Measurements from ENCODE around the gene ZBTB42.

Gene ZBTB42

DNA sequence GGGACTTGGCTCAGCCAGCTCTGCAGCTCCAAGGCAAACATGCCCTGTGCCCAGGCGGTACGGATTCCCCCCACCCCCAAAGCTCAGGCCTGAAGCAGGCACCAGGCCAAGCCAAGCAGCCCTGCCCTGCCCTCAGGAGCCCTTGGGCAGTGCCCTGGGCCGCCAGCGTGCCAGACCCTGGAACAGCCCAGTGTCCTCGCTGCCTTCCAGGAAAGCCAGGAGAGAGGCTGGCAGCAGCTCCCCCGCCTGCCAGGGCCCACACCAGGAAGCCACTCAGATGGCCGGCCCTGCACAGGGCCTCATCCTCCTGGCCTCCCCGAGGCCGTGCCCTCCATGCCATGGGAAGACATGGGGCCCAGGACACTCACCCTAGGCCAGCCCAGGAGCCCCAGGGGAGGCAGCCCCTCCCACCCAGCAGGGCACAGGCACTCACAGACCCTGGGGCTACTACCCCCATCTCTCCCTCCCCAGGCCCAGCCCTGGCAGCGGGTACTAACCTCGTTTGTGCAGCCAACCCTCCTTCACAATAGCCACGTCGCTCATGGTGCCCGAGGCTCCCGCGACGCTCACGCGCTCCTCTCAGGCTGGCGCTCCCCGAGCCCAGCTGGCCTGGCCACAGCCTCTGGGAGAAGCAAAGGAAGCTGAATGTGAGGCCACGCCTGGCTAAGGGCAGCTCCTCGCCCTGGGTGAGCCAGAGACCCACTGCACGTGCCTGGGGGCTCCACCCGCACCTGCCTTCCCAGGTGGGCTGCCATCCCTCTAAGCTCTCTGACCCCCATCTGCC lies 8.6 kb upstream of the ZBTB42 start:
- Mint-ChIP-seq H3K9me3 (no peaks in the 10 kb centered on the region), H3K4me3 (no peak overlapping the region), H3K27ac (no peak overlapping the region), H3K36me3 (ENCODE audit: low read depth) (no peaks in the 10 kb centered on the region), H3K4me1 (peaks cover 40% of the 10 kb centered on the region), H3K27me3 (ENCODE audit: low read depth, poor library complexity) (no peaks in the 10 kb centered on the region)
- TF ChIP-seq, protein P1, sequence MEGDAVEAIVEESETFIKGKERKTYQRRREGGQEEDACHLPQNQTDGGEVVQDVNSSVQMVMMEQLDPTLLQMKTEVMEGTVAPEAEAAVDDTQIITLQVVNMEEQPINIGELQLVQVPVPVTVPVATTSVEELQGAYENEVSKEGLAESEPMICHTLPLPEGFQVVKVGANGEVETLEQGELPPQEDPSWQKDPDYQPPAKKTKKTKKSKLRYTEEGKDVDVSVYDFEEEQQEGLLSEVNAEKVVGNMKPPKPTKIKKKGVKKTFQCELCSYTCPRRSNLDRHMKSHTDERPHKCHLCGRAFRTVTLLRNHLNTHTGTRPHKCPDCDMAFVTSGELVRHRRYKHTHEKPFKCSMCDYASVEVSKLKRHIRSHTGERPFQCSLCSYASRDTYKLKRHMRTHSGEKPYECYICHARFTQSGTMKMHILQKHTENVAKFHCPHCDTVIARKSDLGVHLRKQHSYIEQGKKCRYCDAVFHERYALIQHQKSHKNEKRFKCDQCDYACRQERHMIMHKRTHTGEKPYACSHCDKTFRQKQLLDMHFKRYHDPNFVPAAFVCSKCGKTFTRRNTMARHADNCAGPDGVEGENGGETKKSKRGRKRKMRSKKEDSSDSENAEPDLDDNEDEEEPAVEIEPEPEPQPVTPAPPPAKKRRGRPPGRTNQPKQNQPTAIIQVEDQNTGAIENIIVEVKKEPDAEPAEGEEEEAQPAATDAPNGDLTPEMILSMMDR (IDR thresholded peaks at IDR 0.05), result no peak
- DNase-seq, result no peak

DNA sequence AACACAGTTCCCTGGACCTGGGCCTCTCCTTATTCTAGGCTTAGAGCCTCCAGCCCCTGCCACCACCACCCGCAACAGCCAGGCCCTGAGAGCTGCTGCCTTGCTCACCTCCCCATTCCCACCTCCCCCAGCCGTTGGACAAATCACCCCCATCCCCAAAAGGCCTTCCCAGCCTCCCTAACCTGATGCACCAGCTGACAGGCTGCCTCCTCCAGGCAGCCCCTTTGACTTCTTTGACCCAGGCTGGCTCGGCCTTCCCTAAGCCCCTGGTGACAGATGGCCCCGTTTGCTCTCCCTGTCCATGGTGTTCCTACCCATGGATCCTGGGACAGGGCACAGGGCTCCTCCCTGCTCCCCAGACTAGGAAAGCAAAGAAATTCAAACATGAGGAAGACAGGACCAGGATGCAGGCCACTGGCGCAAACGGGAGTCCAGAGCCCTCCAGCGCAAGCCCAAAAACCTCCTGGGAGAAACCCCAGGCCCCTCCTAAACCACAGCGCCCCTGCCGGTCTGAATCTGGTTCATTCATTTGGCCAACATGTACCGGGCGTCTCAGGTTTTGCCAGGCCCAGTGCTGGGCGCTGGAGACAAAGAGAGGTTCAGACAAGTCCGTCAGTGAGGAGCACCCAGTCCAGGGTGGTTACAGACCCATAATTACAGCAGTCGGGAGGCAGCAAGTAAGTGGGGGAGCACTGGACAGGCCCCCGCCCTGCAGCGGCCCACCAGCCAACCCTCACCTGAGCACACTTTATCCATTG lies 7.8 kb upstream of the ZBTB42 start:
- Mint-ChIP-seq H3K36me3 (ENCODE audit: low read depth) (no peaks in the 10 kb centered on the region), H3K4me1 (peaks cover 47% of the 10 kb centered on the region), H3K4me3 (peak overlapping the region; percentile 90), H3K9me3 (no peaks in the 10 kb centered on the region), H3K27me3 (ENCODE audit: low read depth, poor library complexity) (no peaks in the 10 kb centered on the region), H3K27ac (peak overlapping the region; percentile 72)
- peak; percentile 56 for DNase-seq
- TF ChIP-seq, protein P1 (IDR thresholded peaks at IDR 0.05), result peak; percentile 35

DNA sequence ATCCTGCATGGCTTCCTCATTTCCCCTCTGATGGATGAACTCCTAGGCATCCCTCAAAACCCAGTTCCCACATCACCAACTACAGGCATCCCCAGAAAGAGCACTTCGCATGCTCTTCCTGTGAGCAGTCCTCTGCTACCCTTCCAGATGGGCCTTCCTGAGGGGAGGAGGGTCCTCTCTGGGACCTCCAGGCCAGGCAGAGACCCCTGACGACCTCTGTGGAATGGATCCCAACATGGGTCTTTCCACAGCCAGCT lies 7.3 kb upstream of the ZBTB42 start:
- H3K4me3 Mint-ChIP-seq, result peak overlapping the region; percentile 90
- no peak for DNase-seq
- no peaks in the 10 kb centered on the region for H3K9me3 Mint-ChIP-seq
- H3K4me1 Mint-ChIP-seq, result peaks cover 50% of the 10 kb centered on the region
- H3K27ac Mint-ChIP-seq, result peak overlapping the region; percentile 72
- TF ChIP-seq, protein P1 (IDR thresholded peaks at IDR 0.05), result no peak
- peaks cover 2% of the 10 kb centered on the region for H3K27me3 Mint-ChIP-seq (ENCODE audit: low read depth, poor library complexity)
- H3K36me3 Mint-ChIP-seq (ENCODE audit: low read depth), result no peaks in the 10 kb centered on the region

DNA sequence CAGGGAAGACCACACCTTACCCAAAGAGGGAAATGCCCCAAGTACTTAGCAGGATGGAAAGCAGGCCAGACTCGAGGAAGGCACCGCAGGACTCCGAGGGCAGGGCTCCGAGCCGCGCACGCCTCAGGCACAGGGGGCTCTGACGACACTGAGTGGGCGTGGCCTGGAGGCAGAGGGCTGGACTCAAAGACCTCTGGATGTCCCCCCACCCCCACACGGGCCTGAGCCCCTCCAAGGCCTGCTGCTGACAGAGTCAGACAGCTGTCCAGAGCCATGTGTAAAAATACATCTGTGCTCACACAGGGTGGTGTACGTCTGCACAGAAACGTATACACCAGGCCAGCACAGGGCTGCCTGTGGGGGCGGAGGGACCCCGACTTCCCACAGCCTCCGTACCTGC lies 6.8 kb upstream of the ZBTB42 start:
- TF ChIP-seq, protein P1 (IDR thresholded peaks at IDR 0.05), result no peak
- H3K9me3 Mint-ChIP-seq, result no peaks in the 10 kb centered on the region
- H3K27ac Mint-ChIP-seq, result peak overlapping the region; percentile 22
- no peaks in the 10 kb centered on the region for H3K36me3 Mint-ChIP-seq (ENCODE audit: low read depth)
- peak overlapping the region; percentile 90 for H3K4me3 Mint-ChIP-seq
- peaks cover 55% of the 10 kb centered on the region for H3K4me1 Mint-ChIP-seq
- peak; percentile 69 for DNase-seq
- peaks cover 5% of the 10 kb centered on the region for H3K27me3 Mint-ChIP-seq (ENCODE audit: low read depth, poor library complexity)

DNA sequence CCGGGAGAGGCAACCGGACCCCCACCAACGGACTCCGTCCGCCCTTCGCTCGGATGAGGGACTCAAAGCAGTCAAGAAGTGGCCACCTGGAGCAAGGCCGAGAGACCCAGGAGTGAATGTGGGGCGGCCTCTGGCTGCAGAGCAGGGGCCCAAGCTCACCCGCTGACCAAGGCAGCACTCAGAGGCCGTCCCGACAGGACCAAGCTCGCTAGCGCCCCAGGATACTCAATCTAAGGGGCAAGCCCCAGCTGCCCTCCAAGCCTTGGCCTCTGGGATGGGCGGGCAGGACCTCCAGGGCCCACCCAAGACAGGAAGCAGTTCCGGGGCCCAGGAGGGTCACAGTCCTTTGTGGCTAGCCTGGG lies 6.3 kb upstream of the ZBTB42 start:
- no peaks in the 10 kb centered on the region for H3K9me3 Mint-ChIP-seq
- H3K4me1 Mint-ChIP-seq, result peaks cover 60% of the 10 kb centered on the region
- H3K27me3 Mint-ChIP-seq (ENCODE audit: low read depth, poor library complexity), result peaks cover 10% of the 10 kb centered on the region
- H3K36me3 Mint-ChIP-seq (ENCODE audit: low read depth), result no peaks in the 10 kb centered on the region
- DNase-seq, result peak; percentile 42
- H3K27ac Mint-ChIP-seq, result peak overlapping the region; percentile 22
- TF ChIP-seq, protein P1 (IDR thresholded peaks at IDR 0.05), result no peak
- peak overlapping the region; percentile 90 for H3K4me3 Mint-ChIP-seq
